DND-41 (cell line): ENCODE data around the gene PCK1.

Experiments
- ATAC-seq: fragments of 200-7000 bp; cut with Tn5 transposase; 3 replicates; pipeline ENCODE4 v1.9.1; 2021; ENCODE audit warnings: low read depth; ENCODE audit not compliant: insufficient read depth
- DNase-seq: peaks from one replicate; pipeline ENCODE4 v3.0.0-alpha.2; 2020
- H2AFZ ChIP-seq: 2 replicates; pipeline ENCODE4 v1.6.0; 2012; ENCODE audit warnings: low read depth, low read length
- H3K27ac ChIP-seq: 2 replicates; pipeline ENCODE4 v1.5.1; 2012; ENCODE audit warnings: low read length, inconsistent platforms
- H3K27me3 ChIP-seq: fragments of 200-600 bp; sonication (generic); 2 replicates; pipeline ENCODE4 v1.6.0; 2012; ENCODE audit warnings: low read length, mild to moderate bottlenecking, inconsistent platforms; ENCODE audit not compliant: insufficient read depth, poor library complexity
- H3K36me3 ChIP-seq: 2 replicates; pipeline ENCODE4 v1.5.1; 2012; ENCODE audit warnings: low read length, inconsistent platforms; ENCODE audit not compliant: insufficient read depth
- H3K4me1 ChIP-seq: 2 replicates; pipeline ENCODE4 v1.5.1; 2012; ENCODE audit warnings: mild to moderate bottlenecking, low read length; ENCODE audit not compliant: insufficient read depth
- H3K4me2 ChIP-seq: 2 replicates; pipeline ENCODE4 v1.6.0; 2012; ENCODE audit warnings: mild to moderate bottlenecking, moderate library complexity, low read length, inconsistent platforms; ENCODE audit not compliant: insufficient read depth
- H3K4me3 ChIP-seq, 2 experiments: fragments of 200-600 bp in 1 of 2; shearing (Covaris generic) in 1 of 2; 2 replicates each; pipeline ENCODE4 v1.5.1; 2012 to 2016; ENCODE audit warnings: inconsistent platforms in 2 of 2, low read length in 2 of 2, mild to moderate bottlenecking in 2 of 2, low read depth in 1 of 2, moderate library complexity in 1 of 2
- H3K79me2 ChIP-seq: 2 replicates; pipeline ENCODE4 v1.6.0; 2012; ENCODE audit warnings: low read length, inconsistent platforms; ENCODE audit not compliant: insufficient read depth
- H3K9ac ChIP-seq: 2 replicates; pipeline ENCODE4 v1.6.0; 2012; ENCODE audit warnings: low read depth, mild to moderate bottlenecking, inconsistent platforms, low read length, moderate library complexity
- H3K9me3 ChIP-seq: 2 replicates; pipeline ENCODE4 v1.5.1; 2012; ENCODE audit warnings: low read length, moderate library complexity, mild to moderate bottlenecking, inconsistent platforms; ENCODE audit not compliant: insufficient read depth, severe bottlenecking
- H4K20me1 ChIP-seq: 2 replicates; pipeline ENCODE4 v1.6.0; 2012; ENCODE audit warnings: low read length; ENCODE audit not compliant: insufficient read depth
- CTCF ChIP-seq: IDR thresholded peaks from 2 replicates; pipeline ENCODE4 v1.5.1; 2012; ENCODE audit warnings: borderline replicate concordance, low read length, moderate library complexity, mild to moderate bottlenecking; ENCODE audit not compliant: poor library complexity, severe bottlenecking; ENCODE audit errors: extremely low read depth
- EZH2 ChIP-seq: IDR thresholded peaks from 3 replicates; pipeline ENCODE4 v1.6.1; 2012; ENCODE audit warnings: borderline replicate concordance, low read depth, mild to moderate bottlenecking, moderate library complexity, low read length, inconsistent platforms; ENCODE audit not compliant: severe bottlenecking

Gene PCK1

GRCh38 chr20:57539889-57540288 lies 21.0 kb upstream of the PCK1 start:
- no peak for DNase-seq
- H3K9ac ChIP-seq, result no peak overlapping the region
- H3K4me2 ChIP-seq, result no peak overlapping the region
- no peak overlapping the region for H2AFZ ChIP-seq
- H3K9me3 ChIP-seq, result no peaks in the 10 kb centered on the region
- H3K4me3 ChIP-seq, result no peak overlapping the region
- H3K36me3 ChIP-seq, result no peaks in the 10 kb centered on the region
- no peaks in the 10 kb centered on the region for H3K4me1 ChIP-seq
- TF ChIP-seq CTCF (no peak), EZH2 (no peak)
- ATAC-seq, result no peak
- H3K79me2 ChIP-seq, result no peaks in the 10 kb centered on the region
- no peak overlapping the region for H3K27ac ChIP-seq
- peaks cover 39% of the 10 kb centered on the region for H3K27me3 ChIP-seq
- H4K20me1 ChIP-seq, result no peaks in the 10 kb centered on the region

GRCh38 chr20:57540890-57541580 lies 19.9 kb upstream of the PCK1 start:
- ATAC-seq (no peak), DNase-seq (no peak)
- TF ChIP-seq EZH2 (no peak), CTCF (no peak)
- Histone ChIP-seq H3K9ac (no peak overlapping the region), H3K9me3 (no peaks in the 10 kb centered on the region), H3K4me3 (no peak overlapping the region), H4K20me1 (no peaks in the 10 kb centered on the region), H3K4me2 (no peak overlapping the region), H3K79me2 (no peaks in the 10 kb centered on the region), H3K27me3 (peaks cover 39% of the 10 kb centered on the region), H2AFZ (no peak overlapping the region), H3K27ac (no peak overlapping the region), H3K36me3 (no peaks in the 10 kb centered on the region), H3K4me1 (no peaks in the 10 kb centered on the region)

GRCh38 chr20:57543754-57544153 lies 17.2 kb upstream of the PCK1 start:
- no peak overlapping the region for H3K9ac ChIP-seq
- H3K4me3 ChIP-seq, result no peak overlapping the region
- no peak for TF ChIP-seq CTCF
- no peak for TF ChIP-seq EZH2
- no peak overlapping the region for H3K4me2 ChIP-seq
- no peaks in the 10 kb centered on the region for H3K36me3 ChIP-seq
- H3K79me2 ChIP-seq, result no peaks in the 10 kb centered on the region
- H3K9me3 ChIP-seq, result no peaks in the 10 kb centered on the region
- ATAC-seq (no peak), DNase-seq (no peak)
- H2AFZ ChIP-seq, result no peak overlapping the region
- peaks cover 34% of the 10 kb centered on the region for H3K27me3 ChIP-seq
- H4K20me1 ChIP-seq, result 0 out of 2 replicates have a peak, but pooled peaks cover 2% of the 10 kb centered on the region
- H3K4me1 ChIP-seq, result no peaks in the 10 kb centered on the region
- H3K27ac ChIP-seq, result no peak overlapping the region
